ENCODE measurements around the gene GANC.

GANC gene

GRCh38 chr15:42239528-42240182 is 33.3 kb upstream of the GANC start:
- H4K20me1 ChIP-seq (ENCODE audit: insufficient read depth, low read length), result no peaks in the 10 kb centered on the region
- no peaks in the 10 kb centered on the region for H3K27me3 ChIP-seq (ENCODE audit: insufficient read depth, low read length, poor library complexity)
- TF ChIP-seq CTCF (IDR thresholded peaks at IDR 0.05; ENCODE audit: borderline replicate concordance, extremely low read depth, low read length, poor library complexity, severe bottlenecking), result no peak
- no peak for TF ChIP-seq EZH2 (IDR thresholded peaks at IDR 0.05; ENCODE audit: borderline replicate concordance, low read depth, low read length, severe bottlenecking)
- no peaks in the 10 kb centered on the region for H3K9me3 ChIP-seq (ENCODE audit: insufficient read depth, low read length, severe bottlenecking)
- no peak for DNase-seq
- H2AFZ ChIP-seq (ENCODE audit: low read depth, low read length), result no peak overlapping the region
- no peak overlapping the region for H3K4me3 ChIP-seq (ENCODE audit: low read depth in 1 of 2, low read length in 2 of 2)
- H3K4me1 ChIP-seq (ENCODE audit: insufficient read depth, low read length), result 0 out of 2 replicates have a peak, but pooled peaks cover 4% of the 10 kb centered on the region
- no peaks in the 10 kb centered on the region for H3K79me2 ChIP-seq (ENCODE audit: insufficient read depth, low read length)
- ATAC-seq (ENCODE audit: insufficient read depth, low read depth), result no peak
- no peak overlapping the region for H3K9ac ChIP-seq (ENCODE audit: low read depth, low read length)
- no peak overlapping the region for H3K27ac ChIP-seq (ENCODE audit: low read length)
- H3K4me2 ChIP-seq (ENCODE audit: insufficient read depth, low read length), result no peak overlapping the region
- peaks cover 47% of the 10 kb centered on the region for H3K36me3 ChIP-seq (ENCODE audit: insufficient read depth, low read length)

- H3K36me3 ChIP-seq (ENCODE audit: insufficient read depth, low read length), result peaks cover 43% of the 10 kb centered on the region
These were observed 32.2 kb upstream of the GANC start for GRCh38 chr15:42240823-42241222.

GRCh38 chr15:42253300-42253699 is 19.7 kb upstream of the GANC start:
- Histone ChIP-seq H3K36me3 (ENCODE audit: insufficient read depth, low read length) (peaks cover 51% of the 10 kb centered on the region), H2AFZ (ENCODE audit: low read depth, low read length) (no peak overlapping the region), H3K9me3 (ENCODE audit: insufficient read depth, low read length, severe bottlenecking) (peaks cover 10% of the 10 kb centered on the region), H3K4me3 (ENCODE audit: low read depth in 1 of 2, low read length in 2 of 2) (no peak overlapping the region), H3K4me2 (ENCODE audit: insufficient read depth, low read length) (no peak overlapping the region), H4K20me1 (ENCODE audit: insufficient read depth, low read length) (no peaks in the 10 kb centered on the region), H3K79me2 (ENCODE audit: insufficient read depth, low read length) (no peaks in the 10 kb centered on the region), H3K27ac (ENCODE audit: low read length) (no peak overlapping the region), H3K27me3 (ENCODE audit: insufficient read depth, low read length, poor library complexity) (no peaks in the 10 kb centered on the region), H3K4me1 (ENCODE audit: insufficient read depth, low read length) (no peaks in the 10 kb centered on the region), H3K9ac (ENCODE audit: low read depth, low read length) (no peak overlapping the region)
- TF ChIP-seq CTCF (IDR thresholded peaks at IDR 0.05; ENCODE audit: borderline replicate concordance, extremely low read depth, low read length, poor library complexity, severe bottlenecking) (no peak), EZH2 (IDR thresholded peaks at IDR 0.05; ENCODE audit: borderline replicate concordance, low read depth, low read length, severe bottlenecking) (no peak)
- DNase-seq (no peak), ATAC-seq (ENCODE audit: insufficient read depth, low read depth) (no peak)

More at GRCh38 chr15:42240823-42241222, 32.2 kb upstream of the GANC start:
- Histone ChIP-seq H3K4me1 (ENCODE audit: insufficient read depth, low read length) (0 out of 2 replicates have a peak, but pooled peaks cover 4% of the 10 kb centered on the region), H3K27me3 (ENCODE audit: insufficient read depth, low read length, poor library complexity) (no peaks in the 10 kb centered on the region), H2AFZ (ENCODE audit: low read depth, low read length) (no peak overlapping the region), H3K4me3 (ENCODE audit: low read depth in 1 of 2, low read length in 2 of 2) (no peak overlapping the region), H3K79me2 (ENCODE audit: insufficient read depth, low read length) (no peaks in the 10 kb centered on the region), H3K4me2 (ENCODE audit: insufficient read depth, low read length) (no peak overlapping the region), H3K27ac (ENCODE audit: low read length) (no peak overlapping the region), H3K9me3 (ENCODE audit: insufficient read depth, low read length, severe bottlenecking) (no peaks in the 10 kb centered on the region), H4K20me1 (ENCODE audit: insufficient read depth, low read length) (no peaks in the 10 kb centered on the region), H3K9ac (ENCODE audit: low read depth, low read length) (no peak overlapping the region)
- DNase-seq, result no peak
- TF ChIP-seq EZH2 (IDR thresholded peaks at IDR 0.05; ENCODE audit: borderline replicate concordance, low read depth, low read length, severe bottlenecking) (no peak), CTCF (IDR thresholded peaks at IDR 0.05; ENCODE audit: borderline replicate concordance, extremely low read depth, low read length, poor library complexity, severe bottlenecking) (no peak)
- ATAC-seq (ENCODE audit: insufficient read depth, low read depth), result no peak

Data from DND-41 (cell line).